Heart left ventricle (tissue), 16 donors: ENCODE measurements around the gene IFITM2. TPM values are rescaled to one million over a fixed set of nuclear protein-coding genes. Genes with fewer than 3 reads are reported as not detected.
"Not testable (repeated sequence)": the region's sequence is repeated elsewhere in the genome, so short reads cannot be mapped to it uniquely, and the experiment has no call there.

Experiments
- ATAC-seq, 4 donors: fragments of 200-7000 bp; cut with Tn5 transposase; one replicate each; pipeline ENCODE4 v1.9.1; 2020 to 2022; ENCODE audit warnings: moderate library complexity in 4 of 4, mild to moderate bottlenecking in 3 of 4, moderate number of reproducible peaks in 1 of 4
- DNase-seq, 5 donors: peaks; one replicate each; pipeline ENCODE4 v3.0.0-alpha.2; 2020
- H3K27ac ChIP-seq, 12 donors: fragments of 200-600 bp; sonication (generic) in 4 of 12; one replicate each; pipeline versions ENCODE4 v1.5.0 to v1.8.0; 2016 to 2022; ENCODE audit warnings: mild to moderate bottlenecking in 2 of 12
- H3K27me3 ChIP-seq, 9 donors: fragments of 200-600 bp; sonication (generic) in 2 of 9; one replicate each; pipeline versions ENCODE4 v1.5.1 to v1.8.0; 2016 to 2022; ENCODE audit warnings: mild to moderate bottlenecking in 3 of 9
- H3K36me3 ChIP-seq, 9 donors: fragments of 200-600 bp; sonication (generic) in 2 of 9; one replicate each; pipeline versions ENCODE4 v1.5.0 to v1.8.0; 2018 to 2022; ENCODE audit warnings: mild to moderate bottlenecking in 2 of 9
- H3K4me1 ChIP-seq, 12 donors: fragments of 200-600 bp; sonication (generic) in 4 of 12; one replicate each; pipeline versions ENCODE4 v1.5.0 to v1.8.0; 2016 to 2022; ENCODE audit warnings: mild to moderate bottlenecking in 3 of 12
- H3K4me3 ChIP-seq, 12 donors: fragments of 200-600 bp; sonication (generic) in 4 of 12; one replicate each; pipeline versions ENCODE4 v1.5.0 to v1.8.0; 2017 to 2022; ENCODE audit warnings: mild to moderate bottlenecking in 9 of 12, moderate library complexity in 4 of 12
- H3K9me3 ChIP-seq, 12 donors: fragments of 200-600 bp; sonication (generic) in 4 of 12; one replicate each; pipeline versions ENCODE4 v1.5.0 to v1.8.0; 2016 to 2022; ENCODE audit warnings: mild to moderate bottlenecking in 1 of 12
- POLR2A ChIP-seq, 2 donors: fragments of 450-650 bp; IDR thresholded peaks; one replicate each; pipeline ENCODE4 v1.6.1; 2017; ENCODE audit warnings: antibody characterized with exemption in 2 of 2, mild to moderate bottlenecking in 2 of 2, moderate library complexity in 2 of 2
- WGBS, 4 donors: extraction: QIAGEN DNeasy Blood & Tissue Kit in 2 of 4; methylation state at CpG; one replicate each; pipeline versions ENCODE4 v1.1.5 to v1.1.7; 2013 to 2018; 5-methylcytosine and 5-hydroxymethylcytosine counted together
- intact Hi-C, 10 donors: fragments of 100-400 bp; cut with DNase I; formaldehyde crosslinking; loops; one replicate each; pipeline versions ENCODE4 v1.11.1 to v1.14.2; 2022
- polyA plus RNA-seq, 2 donors: library from polyadenylated mRNA; stranded (reverse); fragments of 200-250 nt; gene quantifications; one replicate each; pipeline ENCODE4 v1.2.3, GENCODE V29; 2013
- total RNA-seq, 9 donors: library from RNA; depleted of rRNA in 2 of 9; stranded (reverse); fragments of >200 nt in 2 of 9; fragmentation: NEBNext Ultra II Directional in 3 of 9; extraction: Animal tissue kit (Norgen Biotek cat#: 25700) in 3 of 9; gene quantifications; one replicate each; pipeline versions ENCODE4 v1.1.0 to v1.2.4, GENCODE V29; 2016 to 2023
- TF ChIP-seq, protein P1 (sequence below), 12 donors: fragments of 200-600 bp; sonication (generic) in 4 of 12; IDR thresholded peaks; one replicate each; pipeline versions ENCODE4 v1.5.0 to v1.8.0; 2018 to 2022; ENCODE audit warnings: antibody characterized with exemption in 12 of 12, mild to moderate bottlenecking in 5 of 12
- donor health status: ischemic (EF 13 %, LVEDD 7.1; RV severe dilation, severe dysfunction).
- donor health status: healthy with polysubstance abuse.
- donor health status: DM: no; HTN: yes; CAD: no.
- donor health status: DM: no; HTN: no; CAD: no.
- donor health status: ischemic (EF 25% LVEDD 6.9; RV normal size, moderate dysfunction).
- donor health status: ischemic (EF 25% LVEDD 5.7; RV mildly dilated, moderate dysfunction).
- donor health status: healthy.
- donor health status: DM: yes; HTN: yes; CAD: no.
- donor health status: ischemic (EF 35%, LVEDD 5.7; RV mildly dilated, moderate dysfunction).
- donor health status: nonischemic (EF 11% LVEDD 7.7; RV severe dilation, severe dysfunction).
- donor health status: DM: yes; HTN: yes; CAD: no.
- donor health status: PGD.
- donor health status: ischemic (EF 29% LVEDD 5.4; RV normal size, mild dysfunction).
- donor health status: nonischemic (EF 23%, LVEDD 6.1; RV moderate dilation, normal function).

Gene IFITM2
- total and polyA plus RNA-seq, 11 donors: 116 to 501 (median 154) TPM

GRCh38 chr11:315051-315481 lies 7.5 kb downstream of the IFITM2 start:
- peaks cover 0 to 22% (median 7%) of the 10 kb centered on the region in 9 donors for H3K27me3 ChIP-seq

GRCh38 chr11:315516-315994 lies 7.9 kb downstream of the IFITM2 start:
- no peak for ATAC-seq
- TF ChIP-seq, protein P1, sequence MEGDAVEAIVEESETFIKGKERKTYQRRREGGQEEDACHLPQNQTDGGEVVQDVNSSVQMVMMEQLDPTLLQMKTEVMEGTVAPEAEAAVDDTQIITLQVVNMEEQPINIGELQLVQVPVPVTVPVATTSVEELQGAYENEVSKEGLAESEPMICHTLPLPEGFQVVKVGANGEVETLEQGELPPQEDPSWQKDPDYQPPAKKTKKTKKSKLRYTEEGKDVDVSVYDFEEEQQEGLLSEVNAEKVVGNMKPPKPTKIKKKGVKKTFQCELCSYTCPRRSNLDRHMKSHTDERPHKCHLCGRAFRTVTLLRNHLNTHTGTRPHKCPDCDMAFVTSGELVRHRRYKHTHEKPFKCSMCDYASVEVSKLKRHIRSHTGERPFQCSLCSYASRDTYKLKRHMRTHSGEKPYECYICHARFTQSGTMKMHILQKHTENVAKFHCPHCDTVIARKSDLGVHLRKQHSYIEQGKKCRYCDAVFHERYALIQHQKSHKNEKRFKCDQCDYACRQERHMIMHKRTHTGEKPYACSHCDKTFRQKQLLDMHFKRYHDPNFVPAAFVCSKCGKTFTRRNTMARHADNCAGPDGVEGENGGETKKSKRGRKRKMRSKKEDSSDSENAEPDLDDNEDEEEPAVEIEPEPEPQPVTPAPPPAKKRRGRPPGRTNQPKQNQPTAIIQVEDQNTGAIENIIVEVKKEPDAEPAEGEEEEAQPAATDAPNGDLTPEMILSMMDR (IDR thresholded peaks at IDR 0.05): no peak
- no peak for TF ChIP-seq POLR2A (IDR thresholded peaks at IDR 0.05)
- H3K4me3 ChIP-seq: peak overlapping the region; percentile 28 to 89 (median 72)
- peak overlapping the region; percentile 85 to 98 (median 92) for H3K27ac ChIP-seq
- 0 to 23% (median 21%) methylated on average over 5 to 32 of the region's 32 CpGs for WGBS, 4 donors
- peaks cover 0 to 22% (median 7%) of the 10 kb centered on the region in 9 donors for H3K27me3 ChIP-seq
- peaks cover 4 to 44% (median 23%) of the 10 kb centered on the region in 12 donors for H3K4me1 ChIP-seq
- intact Hi-C loops: loop anchor here in 1 of 10 donors (5.0 kb wide), 1 partner anchor 37 kb away; no protein-coding TSS in a partner anchor
- peak in 3 of 5 donors; percentile 15 to 26 (median 24) for DNase-seq
- H3K36me3 ChIP-seq: peaks cover 0 to 20% (median 0%) of the 10 kb centered on the region in 9 donors
- H3K9me3 ChIP-seq: no peaks in the 10 kb centered on the region

More at GRCh38 chr11:315051-315481, 7.5 kb downstream of the IFITM2 start:
- intact Hi-C loops: loop anchor here in 1 of 10 donors (5.0 kb wide), 1 partner anchor 37 kb away; no protein-coding TSS in a partner anchor
- peak overlapping the region; percentile 28 to 89 (median 72) for H3K4me3 ChIP-seq
- no peak for TF ChIP-seq POLR2A (IDR thresholded peaks at IDR 0.05)
- TF ChIP-seq, protein P1 (IDR thresholded peaks at IDR 0.05): no peak
- ATAC-seq (no peak), DNase-seq (peak in 1 of 5 donors; percentile 8)
- H3K9me3 ChIP-seq: no peaks in the 10 kb centered on the region
- H3K27ac ChIP-seq: peak overlapping the region; percentile 85 to 98 (median 92)
- 32 to 50% (median 45%) methylated on average over 7 to 9 of the region's 9 CpGs for WGBS, 4 donors
- peaks cover 0 to 20% (median 0%) of the 10 kb centered on the region in 9 donors for H3K36me3 ChIP-seq
- H3K4me1 ChIP-seq: peaks cover 4 to 44% (median 23%) of the 10 kb centered on the region in 12 donors

GRCh38 chr11:316031-316701 lies 8.6 kb downstream of the IFITM2 start:
- ATAC-seq: peak in 1 of 4 donors; percentile 3
- peak; percentile 51 to 82 (median 65) for DNase-seq
- TF ChIP-seq POLR2A (IDR thresholded peaks at IDR 0.05): peak in 1 of 2 donors; percentile 46
- TF ChIP-seq, protein P1 (IDR thresholded peaks at IDR 0.05): no peak
- H3K4me3 ChIP-seq: peak overlapping the region; percentile 28 to 89 (median 72)
- intact Hi-C loops: loop anchor here in 1 of 10 donors (5.0 kb wide), 1 partner anchor 36 kb away; no protein-coding TSS in a partner anchor
- H3K27me3 ChIP-seq: peaks cover 0 to 22% (median 7%) of the 10 kb centered on the region in 9 donors
- 5 to 34% (median 10%) methylated on average over 43 to 64 of the region's 64 CpGs for WGBS, 4 donors
- H3K27ac ChIP-seq: peak overlapping the region; percentile 85 to 98 (median 92)
- peaks cover 0 to 20% (median 0%) of the 10 kb centered on the region in 9 donors for H3K36me3 ChIP-seq
- no peaks in the 10 kb centered on the region for H3K9me3 ChIP-seq
- H3K4me1 ChIP-seq: peaks cover 4 to 44% (median 23%) of the 10 kb centered on the region in 12 donors

GRCh38 chr11:316891-317301 lies 9.3 kb downstream of the IFITM2 start:
- TF ChIP-seq, protein P1 (IDR thresholded peaks at IDR 0.05): no peak
- no peak for TF ChIP-seq POLR2A (IDR thresholded peaks at IDR 0.05)
- Histone ChIP-seq H3K27ac (peak overlapping the region; percentile 85 to 98 (median 92)), H3K9me3 (no peaks in the 10 kb centered on the region), H3K27me3 (peaks cover 0 to 22% (median 7%) of the 10 kb centered on the region in 9 donors), H3K4me3 (peak overlapping the region in 11 of 12 donors; percentile 28 to 89 (median 72)), H3K4me1 (peaks cover 4 to 42% (median 21%) of the 10 kb centered on the region in 12 donors), H3K36me3 (peaks cover 0 to 20% (median 0%) of the 10 kb centered on the region in 9 donors)
- intact Hi-C loops: loop anchor here in 1 of 10 donors (5.0 kb wide), 1 partner anchor 35 kb away; no protein-coding TSS in a partner anchor
- DNase-seq (no peak), ATAC-seq (no peak)
- WGBS, 4 donors: 32 to 48% (median 44%) methylated on average over 7 of the region's 7 CpGs

GRCh38 chr11:317668-318404 lies 10.2 kb downstream of the IFITM2 start:
- peak overlapping the region in 10 of 12 donors; percentile 38 to 89 (median 74) for H3K4me3 ChIP-seq
- 18 to 60% (median 28%) methylated on average over 6 to 16 of the region's 30 CpGs for WGBS, 4 donors
- intact Hi-C loops: loop anchor here in 1 of 10 donors (5.0 kb wide), 1 partner anchor 34 kb away; no protein-coding TSS in a partner anchor

More at GRCh38 chr11:317668-318404, 10.2 kb downstream of the IFITM2 start:
- Histone ChIP-seq H3K36me3 (peaks cover 0 to 20% (median 0%) of the 10 kb centered on the region in 9 donors), H3K4me1 (peaks cover 4 to 33% (median 15%) of the 10 kb centered on the region in 12 donors), H3K27me3 (peaks cover 0 to 22% (median 7%) of the 10 kb centered on the region in 9 donors), H3K27ac (peak overlapping the region; percentile 85 to 98 (median 92))
- DNase-seq (peak in 1 of 5 donors; percentile 17), ATAC-seq (peak in 2 of 4 donors; percentile 0 to 1)
- H3K9me3 ChIP-seq: not testable (repeated sequence)
